Lung (tissue), 12 donors: ENCODE data around the gene ITGAV. TPM values are rescaled to one million over a fixed set of nuclear protein-coding genes. Genes with fewer than 3 reads are reported as not detected.

Source experiments
- ATAC-seq: fragments of 200-7000 bp; cut with Tn5 transposase; one replicate; pipeline ENCODE4 v1.9.1; 2020; ENCODE audit warnings: moderate number of reproducible peaks; ENCODE audit not compliant: insufficient read depth, low FRiP score
- DNase-seq, 3 donors: peaks; one replicate each; pipeline ENCODE4 v3.0.0-alpha.2; 2013 to 2017
- H3K27ac ChIP-seq, 2 donors: one replicate each; pipeline ENCODE4 v1.5.1; 2013; ENCODE audit warnings: mild to moderate bottlenecking in 2 of 2, moderate library complexity in 2 of 2, control low read depth in 1 of 2, inconsistent platforms in 1 of 2, low read depth in 1 of 2, low read length in 1 of 2
- H3K27me3 ChIP-seq, 3 donors: one replicate each; pipeline ENCODE4 v1.5.1; 2013; ENCODE audit warnings: low read length in 2 of 3; ENCODE audit not compliant: control insufficient read depth in 3 of 3, insufficient read depth in 3 of 3
- H3K36me3 ChIP-seq, 4 donors: one replicate each; pipeline ENCODE4 v1.5.1; 2013; ENCODE audit warnings: low read length in 4 of 4, mild to moderate bottlenecking in 1 of 4, moderate library complexity in 1 of 4; ENCODE audit not compliant: control insufficient read depth in 4 of 4, insufficient read depth in 4 of 4
- H3K4me1 ChIP-seq, 5 donors: one replicate each; pipeline ENCODE4 v1.5.1; 2013; ENCODE audit warnings: low read length in 5 of 5, mild to moderate bottlenecking in 2 of 5, moderate library complexity in 1 of 5; ENCODE audit not compliant: control insufficient read depth in 5 of 5, insufficient read depth in 5 of 5
- H3K4me3 ChIP-seq: one replicate; pipeline ENCODE4 v1.5.1; 2013; ENCODE audit warnings: mild to moderate bottlenecking, control low read depth, moderate library complexity
- H3K9ac ChIP-seq, 2 donors: one replicate each; pipeline ENCODE4 v1.5.1; 2013; ENCODE audit warnings: low read length in 2 of 2, control low read depth in 1 of 2; ENCODE audit not compliant: insufficient read depth in 1 of 2
- H3K9me3 ChIP-seq, 4 donors: one replicate each; pipeline ENCODE4 v1.5.1; 2013; ENCODE audit warnings: low read length in 3 of 4, mild to moderate bottlenecking in 1 of 4, moderate library complexity in 1 of 4; ENCODE audit not compliant: control insufficient read depth in 4 of 4, insufficient read depth in 3 of 4
- CTCF ChIP-seq: IDR thresholded peaks from 2 replicates; pipeline ENCODE4 v1.5.1; 2012; ENCODE audit warnings: mild to moderate bottlenecking; ENCODE audit errors: control extremely low read depth, extremely low read depth
- WGBS, 2 donors: extraction: QIAGEN DNeasy Blood & Tissue Kit; methylation state at CpG; one replicate each; pipeline ENCODE4 v1.1.7; 2013; 5-methylcytosine and 5-hydroxymethylcytosine counted together
- polyA plus RNA-seq, 2 donors: library from polyadenylated mRNA; stranded (reverse); fragments of 200-250 nt; gene quantifications; one replicate each; pipeline ENCODE4 v1.2.1, GENCODE V29; 2013
- total RNA-seq, 2 donors: library from RNA; depleted of rRNA in 1 of 2; stranded (reverse); fragments of >200 nt in 1 of 2; gene quantifications; one replicate each; pipeline ENCODE4 v1.2.1, GENCODE V29; 2014 to 2021
- donor health status: control.
- donor health status: control.
- donor health status: Bipolar disorder and iron deficiency.
- donor health status: healthy.
- donor health status: DM: yes; HTN: yes; CAD: no.

ITGAV gene
- total and polyA plus RNA-seq, 4 donors, result 10.1 to 91.8 (median 43.8) TPM

GRCh38 chr2:186718903-186719302 is 129.0 kb downstream of the ITGAV start:
- no peak for DNase-seq
- ATAC-seq, result no peak
- Histone ChIP-seq H3K4me3 (no peak overlapping the region), H3K9me3 (no peaks in the 10 kb centered on the region), H3K27me3 (no peaks in the 10 kb centered on the region), H3K36me3 (no peaks in the 10 kb centered on the region), H3K27ac (no peak overlapping the region), H3K4me1 (no peaks in the 10 kb centered on the region), H3K9ac (no peak overlapping the region)
- 88 to 91% methylated on average over 4 of the region's 4 CpGs for WGBS, 2 donors
- TF ChIP-seq CTCF, result no peak

- no peak overlapping the region for H3K4me3 ChIP-seq
- H3K4me1 ChIP-seq, result no peaks in the 10 kb centered on the region
- no peak for DNase-seq
- H3K36me3 ChIP-seq, result no peaks in the 10 kb centered on the region
- no peak overlapping the region for H3K27ac ChIP-seq
- no peak overlapping the region for H3K9ac ChIP-seq
- H3K9me3 ChIP-seq, result no peaks in the 10 kb centered on the region
- no peak for ATAC-seq
- no peak for TF ChIP-seq CTCF
- H3K27me3 ChIP-seq, result no peaks in the 10 kb centered on the region
Observed at GRCh38 chr2:186721956-186722355, 132.1 kb downstream of the ITGAV start.

- DNase-seq, result no peak
- Histone ChIP-seq H3K9ac (no peak overlapping the region), H3K4me1 (peaks cover 0 to 7% (median 0%) of the 10 kb centered on the region in 5 donors), H3K27ac (no peak overlapping the region), H3K9me3 (no peaks in the 10 kb centered on the region), H3K36me3 (no peaks in the 10 kb centered on the region), H3K4me3 (no peak overlapping the region), H3K27me3 (no peaks in the 10 kb centered on the region)
- TF ChIP-seq CTCF, result no peak
- 83 to 95% methylated on average over 7 of the region's 7 CpGs for WGBS, 2 donors
- ATAC-seq, result no peak
Observed at GRCh38 chr2:186724736-186725135, 134.9 kb downstream of the ITGAV start.

GRCh38 chr2:186725783-186726182 is 135.9 kb downstream of the ITGAV start:
- Histone ChIP-seq H3K27me3 (no peaks in the 10 kb centered on the region), H3K4me3 (no peak overlapping the region), H3K9ac (no peak overlapping the region), H3K9me3 (no peaks in the 10 kb centered on the region), H3K36me3 (no peaks in the 10 kb centered on the region), H3K27ac (no peak overlapping the region), H3K4me1 (peaks cover 0 to 7% (median 0%) of the 10 kb centered on the region in 5 donors)
- no peak for DNase-seq
- WGBS, 2 donors, result 94 to 96% methylated on average over 1 of the region's 1 CpG
- no peak for ATAC-seq
- no peak for TF ChIP-seq CTCF
